Activated CD4-positive, CD25-positive, alpha-beta regulatory T cell treated with anti-CD3 and anti-CD28 coated beads, Interleukin-2, amount 50 U/mL, for 24 hours (primary cell): ENCODE measurements around the gene SLC9A1.
"Not testable (repeated sequence)": the region's sequence is repeated elsewhere in the genome, so short reads cannot be mapped to it uniquely, and the experiment has no call there.

Experiments
- ATAC-seq, 2 donors: fragments of 150-1000 bp; cut with Tn5 transposase; one replicate each; pipeline ENCODE4 v1.10.0; 2021; ENCODE audit warnings: mild to moderate bottlenecking in 1 of 2, moderate library complexity in 1 of 2

SLC9A1 gene

GRCh38 chr1:27154991-27155781 is at the start of gene SLC9A1:
Gene SLC9A1 (minus strand): TSS chr1:27155125. CDS start chr1:27154334, 791 bp downstream.
- peak; percentile 95 to 97 for ATAC-seq

- ATAC-seq, result no peak
These were observed 49.0 kb upstream of the SLC9A1 start for GRCh38 chr1:27203946-27204345.

GRCh38 chr1:27201295-27201694 is 46.4 kb upstream of the SLC9A1 start:
- no peak for ATAC-seq

DNA sequence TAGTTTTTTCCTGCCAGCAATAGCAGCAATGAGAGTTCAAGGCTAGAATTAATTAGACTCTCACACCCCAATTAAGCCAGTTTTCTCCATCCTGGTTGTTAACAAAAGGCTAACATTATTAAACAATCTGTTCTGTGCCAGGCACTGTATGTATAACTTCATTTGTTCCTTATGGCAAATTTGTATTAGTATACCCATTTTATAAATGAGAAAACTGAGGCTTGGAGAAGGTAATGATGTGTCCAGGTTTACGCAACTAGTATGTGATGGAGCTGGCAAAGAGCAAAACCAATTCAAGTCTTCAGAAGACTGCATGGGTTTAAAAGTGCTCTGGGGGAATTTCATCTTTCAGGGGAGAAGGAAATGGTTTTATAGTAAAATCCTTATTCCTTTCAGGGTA is 38.3 kb upstream of the SLC9A1 start:
- no peak for ATAC-seq

DNA sequence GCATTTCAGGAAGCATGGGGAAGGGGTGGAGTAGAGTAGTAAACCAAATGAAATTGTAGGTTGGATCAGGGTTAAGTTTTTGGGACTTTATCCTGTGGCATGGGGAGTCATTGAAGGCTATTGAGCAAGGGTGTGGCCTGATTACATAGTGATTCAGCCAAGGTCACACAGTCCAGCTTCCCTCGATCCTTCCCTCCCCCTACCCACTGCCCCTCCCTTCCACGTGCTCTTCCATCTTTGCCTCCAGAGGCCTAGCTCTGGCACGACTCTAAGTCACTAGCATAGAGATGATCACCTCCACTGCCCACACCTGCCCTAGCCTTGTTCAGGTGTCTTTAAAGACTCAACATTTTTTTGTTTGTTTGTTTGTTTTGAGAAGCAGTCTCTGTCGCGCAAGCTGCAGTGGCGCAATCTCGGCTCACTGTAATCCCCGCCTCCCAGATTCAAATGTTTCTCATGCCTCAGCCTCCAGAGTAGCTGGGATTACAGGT is 37.2 kb upstream of the SLC9A1 start:
- no peak for ATAC-seq

DNA sequence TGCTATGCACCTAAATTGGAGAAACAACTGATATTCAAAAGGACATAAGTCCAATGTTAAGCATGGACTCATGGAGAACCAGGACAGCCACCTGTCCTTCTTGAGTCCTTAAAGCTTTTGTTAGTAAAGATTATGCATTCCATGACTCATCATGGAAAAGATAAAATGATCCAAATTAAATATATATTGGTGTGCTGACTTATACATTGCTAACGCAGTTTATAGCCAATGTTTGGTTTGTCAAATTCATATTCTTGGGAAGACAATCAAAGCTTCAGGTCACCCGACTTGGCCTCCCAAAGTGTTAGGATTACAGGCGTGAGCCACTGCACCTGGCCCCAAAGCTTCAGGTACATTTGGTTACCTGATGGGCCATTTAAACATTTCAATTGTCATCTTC is 29.7 kb upstream of the SLC9A1 start:
- not testable (repeated sequence) for ATAC-seq

DNA sequence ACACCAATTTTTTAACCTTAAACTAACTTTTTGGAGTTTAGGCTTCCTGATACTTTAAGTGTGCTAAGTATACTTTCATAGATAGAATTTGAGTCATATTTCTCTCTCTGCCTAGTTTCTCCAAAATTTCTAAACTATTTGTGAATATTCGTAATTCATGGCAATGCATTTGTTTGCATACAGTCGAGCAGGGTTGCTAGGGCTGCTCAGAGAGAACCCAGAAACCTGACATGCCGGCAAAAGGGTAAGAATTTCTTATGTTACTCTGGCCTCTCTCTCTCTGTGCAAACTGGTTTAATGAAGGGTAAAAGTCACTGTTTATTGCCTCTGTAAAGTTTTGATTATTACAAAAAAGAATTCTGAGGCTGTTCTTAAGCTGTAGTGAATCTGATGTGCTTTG is 25.1 kb upstream of the SLC9A1 start:
- no peak for ATAC-seq

DNA sequence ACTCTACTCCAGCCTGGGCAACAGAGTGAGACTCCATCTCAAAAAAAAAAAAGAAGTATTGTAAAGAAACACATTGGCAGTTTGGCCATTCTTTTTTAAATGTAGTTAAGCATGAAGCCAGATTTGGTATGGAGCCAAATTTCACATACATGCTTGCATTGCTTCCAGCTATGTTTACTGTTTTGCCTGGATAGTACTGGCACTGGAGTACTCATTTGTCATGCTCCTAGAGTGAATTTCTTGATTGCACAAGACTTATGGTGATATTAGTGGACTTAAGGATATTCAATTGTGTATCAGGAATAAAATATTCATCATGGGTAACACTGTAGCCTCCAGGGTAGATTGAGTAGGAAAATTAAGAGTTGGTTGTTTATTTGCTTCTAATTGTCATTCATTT is 24.5 kb upstream of the SLC9A1 start:
- no peak for ATAC-seq

- ATAC-seq, result no peak
These were observed 22.0 kb upstream of the SLC9A1 start for GRCh38 chr1:27176954-27177353.

- ATAC-seq, result no peak
These were observed 21.4 kb upstream of the SLC9A1 start for GRCh38 chr1:27176323-27176722.

DNA sequence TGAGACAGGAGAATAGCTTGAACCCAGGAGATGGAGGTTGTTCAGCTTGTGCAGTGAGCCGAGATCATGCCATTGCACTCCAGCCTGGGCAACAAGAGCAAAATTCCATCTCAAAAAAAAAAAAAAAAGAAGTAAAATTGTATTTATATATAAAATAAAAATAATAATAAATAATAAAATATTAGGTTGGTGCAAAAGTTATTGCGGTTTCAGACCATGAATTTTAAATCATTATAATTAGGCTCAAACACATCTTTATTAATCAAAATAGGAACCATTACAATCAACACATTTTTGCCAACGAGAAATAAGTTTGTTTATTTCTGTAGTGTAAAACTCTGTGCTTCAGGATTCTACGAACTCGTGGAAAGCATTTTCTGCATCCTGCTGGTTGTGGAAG is 18.1 kb upstream of the SLC9A1 start:
- not testable (repeated sequence) for ATAC-seq

GRCh38 chr1:27166929-27167328 is 12.0 kb upstream of the SLC9A1 start:
- ATAC-seq, result no peak

DNA sequence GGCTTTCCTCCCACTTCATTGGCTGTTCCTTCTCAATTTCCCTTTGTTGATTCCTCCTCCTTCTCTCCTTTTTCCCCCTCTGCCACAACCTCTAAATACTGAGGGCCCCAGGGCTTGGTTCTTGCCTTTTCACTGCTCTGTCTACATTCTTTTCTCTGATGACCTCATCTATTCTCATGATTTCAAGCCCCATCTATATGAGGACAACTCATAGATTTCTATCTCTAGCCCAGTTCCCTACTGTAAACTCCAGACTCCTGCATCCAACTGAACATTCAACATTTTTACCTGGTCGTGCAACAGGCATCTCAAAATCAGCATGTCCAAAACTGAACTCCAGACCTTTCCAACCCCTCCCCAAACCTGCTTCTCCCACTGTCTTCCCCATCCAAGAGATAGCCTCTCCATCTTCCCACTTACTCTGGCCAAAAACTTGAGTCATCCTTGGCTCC is 11.5 kb upstream of the SLC9A1 start:
- no peak for ATAC-seq

GRCh38 chr1:27163093-27163492 is 8.2 kb upstream of the SLC9A1 start:
- no peak for ATAC-seq

GRCh38 chr1:27162090-27162489 is 7.2 kb upstream of the SLC9A1 start:
- ATAC-seq, result no peak

- peak; percentile 76 to 81 for ATAC-seq
These were observed 6.7 kb upstream of the SLC9A1 start for GRCh38 chr1:27161594-27161993.

DNA sequence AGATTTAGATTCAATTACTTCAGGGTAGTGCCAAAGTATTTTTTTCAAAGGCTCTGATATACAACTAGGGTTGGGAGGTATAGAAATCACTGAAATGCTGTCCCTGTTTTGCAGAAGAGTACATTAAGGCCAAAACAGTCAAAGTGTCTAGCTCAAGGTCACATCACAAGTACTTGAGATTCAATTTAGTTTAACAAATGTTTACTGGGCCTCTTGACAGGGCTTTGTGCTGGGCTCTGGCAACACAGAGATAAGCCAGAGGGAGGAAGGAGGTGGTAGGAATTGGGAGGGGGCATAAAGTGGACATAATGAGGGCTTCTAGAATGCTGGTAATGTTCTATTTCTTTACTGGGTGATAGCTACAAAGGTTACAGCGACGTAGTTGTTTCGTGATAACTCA is 2.3 kb upstream of the SLC9A1 start:
- no peak for ATAC-seq

- ATAC-seq, result no peak
These were observed 395 bp downstream of the SLC9A1 start for GRCh38 chr1:27154469-27154990.

- no peak for ATAC-seq
These were observed 982 bp downstream of the SLC9A1 start for GRCh38 chr1:27153927-27154358.

- no peak for ATAC-seq
These were observed 1.4 kb downstream of the SLC9A1 start for GRCh38 chr1:27153549-27153886.

GRCh38 chr1:27152829-27153548 is 1.9 kb downstream of the SLC9A1 start:
- no peak for ATAC-seq

DNA sequence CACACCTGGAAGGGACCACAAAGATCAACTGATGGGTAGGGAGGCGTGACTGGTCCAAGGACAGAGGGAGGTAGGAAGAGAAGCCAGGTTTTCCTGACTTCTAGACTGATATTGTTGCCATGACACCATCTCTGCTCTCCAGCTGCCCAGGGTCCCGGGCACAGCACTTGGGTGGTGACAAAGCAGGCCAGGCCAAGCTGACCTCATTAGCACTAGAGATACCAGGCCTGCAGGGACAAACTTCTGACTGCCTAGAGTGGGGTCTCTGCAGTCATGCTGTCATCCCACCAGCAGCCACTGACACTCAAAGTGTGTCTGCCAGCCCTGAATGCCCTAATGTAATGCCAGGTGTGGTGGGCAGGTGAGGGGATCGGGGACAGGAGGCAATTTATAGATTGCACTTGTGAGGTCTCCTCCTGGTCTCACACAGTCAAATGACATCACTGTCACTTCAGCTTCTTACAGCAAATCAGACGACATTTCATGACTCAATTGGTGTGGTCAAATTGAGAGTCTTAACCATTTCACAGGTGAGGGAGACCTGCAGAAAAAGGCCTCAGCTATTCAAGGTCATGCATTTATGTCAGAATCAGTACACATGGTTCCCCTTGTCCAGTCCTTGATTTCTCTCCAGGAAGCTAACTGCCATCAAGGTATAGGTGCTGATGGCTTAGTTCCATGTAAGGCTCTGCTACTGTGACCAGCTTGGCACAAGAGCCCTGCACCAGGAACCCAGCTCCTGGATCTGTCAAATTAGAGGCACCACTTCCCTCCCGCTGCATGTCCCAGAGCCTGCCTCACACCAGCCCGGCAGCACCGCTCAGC is 2.7 kb downstream of the SLC9A1 start:
- peak in 1 of 2 donors; percentile 22 for ATAC-seq

- no peak for ATAC-seq
These were observed 4.3 kb downstream of the SLC9A1 start for GRCh38 chr1:27150641-27151040.
